NCI-H1417 treated with DMSO at 0.1 percent for 48 hours (cell line): Measurements from ENCODE around the gene MOCS2.
"Not testable (repeated sequence)": the region's sequence is repeated elsewhere in the genome, so short reads cannot be mapped to it uniquely, and the experiment has no call there.

Source experiments
- DNase-seq: peaks from one replicate; lab custom pipeline; 2025; lab: John Stamatoyannopoulos, UW

MOCS2 gene

GRCh38 chr5:53109443-53110127 is at the start of gene MOCS2:
Gene MOCS2 (minus strand): TSS chr5:53109757. CDS start chr5:53107174, 2,583 bp downstream.
- DNase-seq = peak; percentile 18

- no peak for DNase-seq
Observed at GRCh38 chr5:53151713-53152458, 42.3 kb upstream of the MOCS2 start.

GRCh38 chr5:53133020-53133419 is 23.5 kb upstream of the MOCS2 start:
- no peak for DNase-seq

GRCh38 chr5:53130266-53130665 is 20.7 kb upstream of the MOCS2 start:
- DNase-seq = no peak

DNA sequence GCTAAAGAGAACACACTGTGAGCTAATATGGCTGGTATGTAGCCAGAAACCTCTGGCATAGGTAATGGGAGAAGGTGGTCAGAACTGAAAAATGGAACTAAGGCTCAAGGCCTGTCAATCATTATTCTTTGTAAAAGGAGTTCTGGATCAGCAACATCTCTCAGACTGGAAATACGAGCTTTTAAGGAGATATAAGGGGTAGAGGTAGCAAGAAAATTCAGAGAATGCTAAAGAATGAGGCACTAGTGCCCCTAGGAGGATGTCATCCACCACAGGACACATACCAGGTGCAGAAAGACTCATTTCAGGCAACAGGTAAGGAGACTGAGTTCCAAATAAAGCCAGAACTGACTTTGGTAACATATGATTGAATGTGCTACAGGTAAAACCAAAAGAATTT is 18.9 kb upstream of the MOCS2 start:
- DNase-seq = no peak

DNA sequence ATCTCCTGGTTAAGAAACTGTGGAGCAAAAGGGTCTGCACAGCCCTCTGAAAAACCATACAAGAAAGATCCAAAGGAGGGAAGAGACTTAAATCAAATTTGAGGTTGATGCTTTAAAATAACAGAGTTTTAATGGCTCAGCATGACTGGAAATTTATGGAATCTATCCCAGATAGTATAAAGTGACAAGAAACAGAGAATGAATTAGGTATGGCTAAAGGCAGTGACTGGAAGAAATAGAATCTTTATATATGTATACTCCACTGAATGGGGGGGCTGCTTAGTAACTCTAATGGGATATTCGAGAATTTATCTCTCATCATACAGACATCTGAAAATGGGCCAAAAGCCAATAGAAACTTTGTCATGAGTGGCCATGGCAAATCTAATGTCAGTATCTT is 17.6 kb upstream of the MOCS2 start:
- no peak for DNase-seq

DNA sequence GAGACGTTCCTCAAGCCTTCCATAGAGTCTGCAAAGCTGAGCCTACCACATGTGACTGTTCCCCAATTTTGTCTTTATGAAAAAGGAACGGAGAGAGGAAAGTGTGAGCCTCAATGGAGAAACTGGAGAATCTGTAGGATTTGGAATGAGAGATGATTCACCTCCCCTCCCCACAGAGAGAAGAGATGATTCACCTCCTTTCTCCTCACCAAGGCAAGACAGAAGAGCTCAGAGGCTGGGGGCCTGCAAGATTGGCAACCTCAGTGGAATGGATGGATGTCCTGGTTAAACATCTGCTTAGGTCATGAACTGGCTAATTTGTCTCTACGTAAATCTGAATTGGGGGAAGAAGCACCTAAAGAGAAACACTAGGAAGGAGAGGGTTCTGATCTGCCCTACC is 17.0 kb upstream of the MOCS2 start:
- no peak for DNase-seq

- DNase-seq = no peak
Observed at GRCh38 chr5:53123702-53124101, 14.1 kb upstream of the MOCS2 start.

DNA sequence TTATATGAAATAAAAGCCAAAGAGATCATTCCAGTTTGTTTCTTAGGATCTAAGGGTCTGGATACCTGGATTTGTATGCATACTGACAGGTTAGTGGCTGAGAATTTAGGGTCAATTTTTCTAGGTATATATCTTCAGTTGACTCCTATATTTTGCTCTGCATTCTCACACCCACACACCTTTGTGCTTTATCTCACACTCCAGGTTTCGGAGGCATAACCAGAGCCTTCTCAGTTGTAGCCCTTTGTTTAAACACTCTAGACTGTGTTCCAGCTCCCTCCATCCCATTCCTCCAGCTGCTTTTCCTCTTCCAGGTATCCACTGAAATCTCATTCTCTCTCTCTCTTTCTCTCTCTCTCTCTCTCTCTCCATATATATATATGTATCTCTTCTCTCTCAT is 10.6 kb upstream of the MOCS2 start:
- no peak for DNase-seq

DNA sequence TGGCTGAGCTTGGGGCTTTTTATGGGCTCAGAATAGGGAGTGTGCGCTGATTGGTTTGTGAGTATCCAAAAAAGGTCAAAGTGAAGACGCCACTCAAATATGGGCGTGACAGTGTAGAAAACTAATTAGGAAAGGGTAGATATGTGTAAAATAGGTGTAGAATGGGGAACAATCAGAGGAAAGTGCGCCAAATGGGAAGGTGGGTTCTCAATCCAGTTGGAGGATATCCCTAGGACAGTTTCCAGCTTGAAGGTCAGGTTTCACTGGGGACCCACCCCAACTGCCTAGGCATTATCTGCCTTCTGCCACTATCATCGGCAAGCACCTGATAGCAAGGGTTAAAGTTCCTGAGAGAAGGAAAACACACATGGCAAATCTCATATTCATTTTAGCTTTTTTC is 9.3 kb upstream of the MOCS2 start:
- DNase-seq = no peak

DNA sequence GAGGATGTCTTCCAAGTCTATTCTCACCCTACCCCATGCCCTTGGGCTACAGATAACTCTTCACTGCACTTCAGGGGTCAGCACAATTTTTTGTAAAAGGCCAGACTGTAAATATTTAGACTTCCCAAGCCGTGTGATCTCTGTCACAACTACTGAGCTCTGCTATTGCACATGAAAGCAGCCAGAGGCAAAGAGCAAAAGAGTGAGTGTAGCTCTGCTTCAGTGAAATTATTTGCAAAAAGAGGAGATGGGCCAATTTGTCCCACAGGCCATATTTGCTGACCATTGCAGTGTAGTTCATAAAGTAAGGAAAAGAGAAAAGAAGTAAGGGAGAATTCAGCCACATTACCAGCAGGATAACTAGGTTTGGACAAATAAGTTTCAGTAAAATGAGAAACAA is 7.0 kb upstream of the MOCS2 start:
- DNase-seq = no peak

- no peak for DNase-seq
Observed at GRCh38 chr5:53114988-53115387, 5.4 kb upstream of the MOCS2 start.

- no peak for DNase-seq
Observed at GRCh38 chr5:53113947-53114346, 4.4 kb upstream of the MOCS2 start.

DNA sequence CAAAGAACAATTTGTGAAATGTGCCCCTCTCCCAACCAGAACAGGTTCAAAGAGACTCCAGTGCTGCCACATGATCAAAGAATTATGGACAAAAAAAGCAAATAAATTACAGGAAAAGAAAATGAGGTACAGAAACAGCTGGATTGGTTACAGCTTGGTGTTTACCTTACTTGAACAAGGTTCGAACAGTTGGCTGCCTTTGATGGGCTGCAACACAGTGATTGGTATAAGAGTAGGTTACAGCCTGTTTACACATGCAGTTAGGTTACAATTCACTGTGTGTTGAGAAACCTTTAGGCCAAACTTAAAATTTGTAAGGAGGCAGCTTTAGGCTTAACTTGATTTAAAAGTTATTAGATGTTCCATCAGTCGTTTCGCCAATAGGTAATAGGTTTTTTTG is 3.4 kb upstream of the MOCS2 start:
- DNase-seq = no peak

DNA sequence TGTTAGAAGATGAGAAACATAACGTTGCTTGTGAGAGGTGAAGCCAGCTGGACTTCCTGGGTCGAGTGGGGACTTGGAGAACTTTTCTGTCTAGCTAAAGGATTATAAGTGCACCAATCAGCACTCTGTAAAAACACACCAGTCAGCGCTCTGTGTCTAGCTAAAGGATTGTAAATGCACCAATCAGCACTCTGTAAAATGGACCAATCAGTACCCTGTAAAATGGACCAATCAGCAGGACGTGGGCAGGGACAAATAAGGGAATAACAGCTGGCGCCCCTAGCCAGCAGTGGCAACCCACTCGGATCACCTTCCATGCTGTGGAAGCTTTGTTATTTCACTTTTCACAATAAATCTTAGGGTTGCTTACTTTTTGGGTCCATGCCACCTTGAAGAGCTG is 2.8 kb upstream of the MOCS2 start:
- DNase-seq = not testable (repeated sequence)

- DNase-seq = no peak
Observed at GRCh38 chr5:53111139-53111538, 1.6 kb upstream of the MOCS2 start.

- no peak for DNase-seq
Observed at GRCh38 chr5:53110156-53110555, 599 bp upstream of the MOCS2 start.

DNA sequence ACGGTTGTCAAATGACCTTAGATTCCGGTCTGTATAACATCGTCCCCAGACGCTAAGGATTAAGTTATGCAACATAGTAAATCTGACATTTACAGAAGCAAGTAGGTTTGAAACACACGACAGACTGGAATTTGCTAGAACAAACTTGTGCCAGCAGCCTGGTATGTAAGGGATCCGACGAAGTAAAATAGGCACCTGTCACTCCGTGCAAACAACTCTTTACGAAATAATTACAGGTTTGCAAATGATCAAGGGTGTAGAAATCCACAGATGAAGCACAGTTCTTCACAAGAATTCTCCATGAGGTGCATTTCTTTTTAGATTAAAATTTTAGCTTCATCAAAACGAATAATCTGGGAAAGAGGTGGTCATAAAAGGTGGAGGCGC is 508 bp downstream of the MOCS2 start:
- DNase-seq = no peak

DNA sequence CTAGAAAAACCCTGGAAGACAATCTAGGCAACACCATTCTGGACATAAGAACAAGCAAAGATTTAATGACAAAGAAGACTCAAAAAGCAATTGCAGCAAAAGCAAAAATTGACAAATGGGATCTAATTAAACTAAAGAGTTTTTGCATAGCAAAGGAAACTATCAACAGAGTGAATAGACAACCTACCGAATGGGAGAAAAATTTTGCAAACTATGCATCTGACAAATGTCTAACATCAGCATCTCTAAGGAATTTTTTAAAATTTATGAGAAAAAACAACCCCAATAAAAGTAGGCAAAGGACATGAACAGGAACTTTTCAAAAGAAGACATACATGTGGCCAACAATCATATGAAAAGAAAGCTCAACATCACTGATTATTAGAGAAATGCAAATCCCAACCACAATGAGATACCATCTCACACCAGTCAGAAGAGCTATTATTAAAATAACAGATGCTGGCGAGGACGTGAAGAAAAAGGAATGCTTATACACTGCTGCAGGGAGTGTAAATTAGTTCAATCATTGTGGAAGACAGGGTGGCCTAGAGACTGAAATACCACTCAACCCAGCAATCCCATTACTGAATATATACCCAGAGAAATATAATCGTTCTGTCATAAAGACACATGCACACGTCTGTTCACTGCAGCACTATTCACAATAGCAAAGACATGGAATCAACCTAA is 3.8 kb downstream of the MOCS2 start:
- DNase-seq = no peak

DNA sequence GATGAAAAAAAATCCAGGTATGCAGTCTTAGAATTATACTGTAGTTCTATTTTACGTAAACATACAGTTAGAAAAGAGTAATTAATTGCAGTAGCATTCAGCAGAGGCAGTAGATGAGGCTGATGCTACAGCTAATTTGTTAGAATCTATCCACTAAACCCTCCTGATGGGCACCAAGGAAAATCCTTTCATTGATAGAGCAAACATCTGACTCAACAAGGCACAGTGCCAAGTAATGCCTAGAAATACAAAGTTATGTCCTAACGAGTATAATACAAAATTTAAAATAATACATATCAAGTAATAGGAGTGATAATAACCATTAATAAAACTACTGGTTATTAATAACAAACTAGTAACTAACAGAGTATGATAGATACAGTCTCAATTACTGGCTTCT is 9.0 kb downstream of the MOCS2 start:
- DNase-seq = no peak

DNA sequence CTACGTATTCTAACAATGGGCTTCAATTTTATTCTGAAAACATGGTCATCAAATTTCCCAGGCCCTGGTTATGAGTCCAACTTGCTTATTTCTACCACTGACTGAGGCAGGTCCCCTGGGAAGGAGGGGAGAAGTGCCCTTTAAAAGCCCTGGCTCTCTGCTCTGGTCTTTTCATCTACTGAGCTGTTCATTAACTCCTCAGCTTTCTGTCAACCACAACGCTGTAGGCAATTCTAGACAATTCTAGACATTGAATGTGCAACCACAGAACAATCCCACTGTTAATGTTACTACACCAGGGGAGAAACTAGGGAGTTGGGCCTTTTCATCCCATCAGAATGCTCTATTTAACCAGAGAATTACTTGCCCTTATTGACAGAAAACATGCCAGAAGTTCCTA is 10.0 kb downstream of the MOCS2 start:
- no peak for DNase-seq

GRCh38 chr5:53095931-53096525 is 13.5 kb downstream of the MOCS2 start:
- peak; percentile 5 for DNase-seq

DNA sequence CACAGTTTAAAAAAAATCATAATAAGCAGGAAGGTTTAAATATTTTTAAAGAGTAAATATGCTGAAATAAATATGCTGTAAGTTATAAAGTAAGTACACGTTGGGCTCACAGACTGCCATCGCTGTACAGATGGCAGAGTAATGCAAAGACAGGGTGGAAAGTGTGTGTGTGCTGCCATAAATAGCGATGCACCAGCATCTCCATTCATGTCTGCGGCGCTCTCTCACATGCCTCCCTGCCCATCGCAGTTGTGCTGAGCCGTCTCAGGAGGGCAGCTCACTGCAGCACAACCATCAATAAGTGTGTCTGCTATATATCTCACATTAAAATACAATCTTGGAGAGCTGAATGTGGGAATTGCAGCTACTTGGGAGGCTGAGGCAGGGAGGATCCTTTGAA is 14.3 kb downstream of the MOCS2 start:
- no peak for DNase-seq
